Dendritic cell treated with granulocyte-macrophage colony-stimulating factor and Interleukin-4, amounts not matched to agents 40 ng/mL and 50 ng/mL, for 4 days (primary cell): ENCODE measurements around the gene ANKRD53.
"Not testable (repeated sequence)": the region's sequence is repeated elsewhere in the genome, so short reads cannot be mapped to it uniquely, and the experiment has no call there.

Experiments
- H3K27ac Mint-ChIP-seq: one replicate; pipeline ENCODE4 v1.8.0; 2022; ENCODE audit warnings: mild to moderate bottlenecking, mixed read lengths
- H3K27me3 Mint-ChIP-seq: one replicate; pipeline ENCODE4 v1.8.0; 2022; ENCODE audit warnings: mild to moderate bottlenecking, mixed read lengths
- H3K36me3 Mint-ChIP-seq: one replicate; pipeline ENCODE4 v1.8.0; 2022; ENCODE audit warnings: low read depth, mixed read lengths
- H3K4me1 Mint-ChIP-seq: one replicate; pipeline ENCODE4 v1.8.0; 2022; ENCODE audit warnings: low read depth, mixed read lengths
- H3K4me3 Mint-ChIP-seq: one replicate; pipeline ENCODE4 v1.8.0; 2022; ENCODE audit warnings: mild to moderate bottlenecking, moderate library complexity, mixed read lengths
- H3K9me3 Mint-ChIP-seq: one replicate; pipeline ENCODE4 v1.8.0; 2022; ENCODE audit warnings: mixed read lengths
- intact Hi-C: fragments of 100-400 bp; cut with micrococcal nuclease; formaldehyde crosslinking; loops from one replicate; pipeline ENCODE4 v1.15.0; 2022

The ANKRD53 gene

DNA sequence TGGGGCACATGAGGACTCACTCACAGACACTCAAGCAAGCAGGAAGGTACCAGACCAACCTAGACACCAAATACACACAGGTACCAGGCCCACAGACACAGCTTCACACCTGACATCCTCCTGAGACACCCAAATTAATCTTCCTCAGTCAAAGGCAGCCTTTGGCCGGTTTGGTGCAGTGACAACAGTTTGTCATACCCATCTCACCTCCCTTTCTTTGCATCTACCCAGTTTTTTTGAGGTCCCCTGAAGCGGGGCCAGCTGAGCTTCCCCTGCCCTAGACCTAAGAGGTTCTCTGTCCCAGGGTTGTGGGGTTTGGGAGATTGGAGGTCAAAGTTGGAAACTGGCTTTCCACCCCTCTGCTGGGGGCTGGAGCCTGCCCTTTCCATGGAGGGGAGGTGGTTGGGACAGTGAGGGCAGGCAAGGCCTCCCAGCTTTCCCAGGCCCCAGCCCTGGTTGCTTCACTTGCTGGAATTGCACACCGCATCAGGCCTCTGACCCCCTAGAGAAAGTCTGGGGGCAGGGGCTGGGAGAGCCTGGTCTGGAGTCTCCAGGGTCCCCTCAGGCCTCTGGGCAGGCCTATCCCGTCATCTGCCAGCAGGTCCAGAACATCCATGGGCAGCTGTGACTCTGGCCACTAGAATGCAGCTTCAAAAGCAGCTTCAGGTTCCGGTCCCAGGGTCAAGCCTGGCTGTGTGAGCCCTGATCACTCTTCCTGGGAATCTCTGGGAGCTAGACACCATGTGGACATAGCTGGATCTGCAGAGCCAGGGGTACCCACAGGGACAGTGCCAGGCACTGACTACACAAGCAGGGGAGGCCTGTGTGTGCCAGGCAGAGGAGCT, 28.7 kb downstream of the ANKRD53 start:
- intact Hi-C loops, result no loop called here
- Mint-ChIP-seq H3K36me3 (no peaks in the 10 kb centered on the region), H3K27ac (no peak overlapping the region), H3K9me3 (no peaks in the 10 kb centered on the region), H3K4me1 (peaks cover 11% of the 10 kb centered on the region), H3K4me3 (no peak overlapping the region), H3K27me3 (peaks cover 7% of the 10 kb centered on the region)

DNA sequence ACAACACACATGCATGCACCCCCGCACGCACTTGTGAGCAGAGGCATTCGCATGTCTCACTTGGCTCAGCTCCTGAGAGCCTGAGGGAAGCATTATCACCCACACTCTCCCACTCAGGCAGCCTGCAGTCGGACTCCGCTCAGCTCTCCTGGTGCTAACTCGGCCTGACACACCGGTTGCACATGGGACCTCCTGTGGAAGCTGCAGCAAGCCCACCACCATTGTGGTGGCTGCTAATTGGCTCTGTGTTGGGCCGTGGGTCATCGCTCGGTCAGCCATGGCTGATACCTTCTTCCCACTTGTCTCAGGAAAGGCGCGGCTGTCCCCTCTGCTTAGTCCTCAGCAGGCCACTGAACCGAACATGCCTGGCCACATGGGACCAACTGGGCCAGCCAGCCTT, 29.9 kb downstream of the ANKRD53 start:
- no peaks in the 10 kb centered on the region for H3K9me3 Mint-ChIP-seq
- intact Hi-C loops, result no loop called here
- H3K4me1 Mint-ChIP-seq, result peaks cover 11% of the 10 kb centered on the region
- no peak overlapping the region for H3K27ac Mint-ChIP-seq
- H3K27me3 Mint-ChIP-seq, result peaks cover 7% of the 10 kb centered on the region
- H3K36me3 Mint-ChIP-seq, result no peaks in the 10 kb centered on the region
- H3K4me3 Mint-ChIP-seq, result no peak overlapping the region

DNA sequence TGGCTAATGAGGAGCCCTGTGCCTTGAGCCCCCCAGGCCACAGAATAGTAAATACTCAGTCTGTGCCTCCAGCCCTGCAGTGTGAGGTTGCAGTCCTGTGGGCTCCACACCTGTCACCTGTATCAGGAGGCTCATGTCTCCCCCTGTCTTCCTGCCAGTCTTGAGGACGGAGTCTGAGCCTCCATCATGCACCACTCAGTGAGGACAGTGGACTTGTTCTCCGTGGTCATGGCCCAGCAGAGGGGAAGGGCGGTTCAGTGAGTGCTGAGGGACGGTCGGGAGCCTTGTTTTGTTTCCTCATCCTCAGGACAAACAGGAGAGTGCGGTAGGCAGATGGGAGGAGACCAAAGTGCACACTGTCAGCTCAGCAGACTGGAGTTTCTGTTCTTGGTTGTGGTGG, 33.4 kb downstream of the ANKRD53 start:
- intact Hi-C loops, H3K27me3 Mint-ChIP-seq, H3K9me3 Mint-ChIP-seq, H3K4me3 Mint-ChIP-seq, H3K36me3 Mint-ChIP-seq: not testable (repeated sequence)
- peak overlapping the region; percentile 39 for H3K27ac Mint-ChIP-seq
- H3K4me1 Mint-ChIP-seq, result peaks cover 11% of the 10 kb centered on the region

DNA sequence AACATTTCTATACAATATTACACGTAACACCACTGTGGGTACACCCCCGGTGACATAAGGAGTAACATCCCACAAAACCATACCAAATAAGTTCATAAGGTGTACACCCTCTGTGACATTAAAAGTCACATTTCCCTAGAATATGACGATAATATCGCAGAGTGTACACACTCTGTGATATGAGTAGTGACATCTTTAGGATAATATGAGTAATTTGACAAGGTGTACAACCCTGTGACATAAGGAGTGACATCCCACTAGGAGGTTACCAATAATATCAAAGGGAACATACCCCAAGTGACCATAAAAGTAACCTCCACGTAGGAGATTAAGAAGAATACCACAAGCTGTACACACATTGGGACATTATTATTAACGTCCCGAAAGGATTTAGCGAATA, 40.2 kb downstream of the ANKRD53 start:
- no peaks in the 10 kb centered on the region for H3K27me3 Mint-ChIP-seq
- no peak overlapping the region for H3K27ac Mint-ChIP-seq
- H3K4me3 Mint-ChIP-seq, result no peak overlapping the region
- H3K9me3 Mint-ChIP-seq, result no peaks in the 10 kb centered on the region
- intact Hi-C loops, result no loop called here
- H3K36me3 Mint-ChIP-seq, result no peaks in the 10 kb centered on the region
- H3K4me1 Mint-ChIP-seq, result peaks cover 6% of the 10 kb centered on the region

DNA sequence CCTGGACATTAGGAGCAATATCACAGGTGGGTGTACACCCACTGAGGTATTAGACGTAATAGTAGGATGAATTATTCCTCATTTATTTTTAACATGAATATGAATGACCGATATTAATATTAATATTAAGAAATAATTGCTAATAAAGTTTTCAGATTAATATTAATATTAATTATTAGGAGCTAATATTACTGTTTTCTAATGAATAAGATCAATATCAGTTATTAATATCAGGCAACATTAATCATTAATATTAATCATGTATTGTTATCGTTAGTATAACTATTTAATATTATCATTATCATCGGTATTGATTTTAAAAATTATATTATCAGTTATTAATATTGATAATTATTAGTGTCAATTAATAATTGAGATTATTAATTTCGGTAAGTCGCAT, 41.6 kb downstream of the ANKRD53 start:
- not testable (repeated sequence) for H3K9me3 Mint-ChIP-seq, H3K27ac Mint-ChIP-seq, H3K36me3 Mint-ChIP-seq, H3K27me3 Mint-ChIP-seq, H3K4me3 Mint-ChIP-seq, H3K4me1 Mint-ChIP-seq
- intact Hi-C loops, result loop anchor here (5.0 to 10.0 kb wide), 2 partner anchors 52 to 135 kb away; no protein-coding TSS in a partner anchor

DNA sequence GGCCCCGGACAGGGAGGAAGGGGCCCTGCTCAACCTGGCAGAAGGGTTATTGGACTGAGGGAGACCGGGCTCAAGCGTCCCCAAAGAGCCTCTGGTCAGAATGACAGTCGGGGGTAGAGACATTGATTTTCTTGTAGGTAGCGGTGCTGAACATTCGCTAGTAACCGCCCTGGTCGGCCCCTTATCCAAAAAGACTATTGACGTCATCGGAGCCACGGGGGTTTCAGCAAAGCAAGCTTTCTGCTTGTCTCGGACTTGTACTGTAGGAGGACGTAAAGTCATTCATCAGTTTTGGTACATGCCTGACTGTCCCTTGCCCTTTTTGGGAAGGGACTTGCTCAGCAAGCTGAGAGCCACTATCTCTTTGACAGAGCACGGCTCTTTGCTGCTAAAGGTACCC, 43.0 kb downstream of the ANKRD53 start:
- H3K27ac Mint-ChIP-seq, H3K27me3 Mint-ChIP-seq, H3K4me1 Mint-ChIP-seq, H3K36me3 Mint-ChIP-seq, H3K4me3 Mint-ChIP-seq, H3K9me3 Mint-ChIP-seq: not testable (repeated sequence)
- intact Hi-C loops, result loop anchor here (5.0 to 10.0 kb wide), 2 partner anchors 51 to 133 kb away; no protein-coding TSS in a partner anchor

DNA sequence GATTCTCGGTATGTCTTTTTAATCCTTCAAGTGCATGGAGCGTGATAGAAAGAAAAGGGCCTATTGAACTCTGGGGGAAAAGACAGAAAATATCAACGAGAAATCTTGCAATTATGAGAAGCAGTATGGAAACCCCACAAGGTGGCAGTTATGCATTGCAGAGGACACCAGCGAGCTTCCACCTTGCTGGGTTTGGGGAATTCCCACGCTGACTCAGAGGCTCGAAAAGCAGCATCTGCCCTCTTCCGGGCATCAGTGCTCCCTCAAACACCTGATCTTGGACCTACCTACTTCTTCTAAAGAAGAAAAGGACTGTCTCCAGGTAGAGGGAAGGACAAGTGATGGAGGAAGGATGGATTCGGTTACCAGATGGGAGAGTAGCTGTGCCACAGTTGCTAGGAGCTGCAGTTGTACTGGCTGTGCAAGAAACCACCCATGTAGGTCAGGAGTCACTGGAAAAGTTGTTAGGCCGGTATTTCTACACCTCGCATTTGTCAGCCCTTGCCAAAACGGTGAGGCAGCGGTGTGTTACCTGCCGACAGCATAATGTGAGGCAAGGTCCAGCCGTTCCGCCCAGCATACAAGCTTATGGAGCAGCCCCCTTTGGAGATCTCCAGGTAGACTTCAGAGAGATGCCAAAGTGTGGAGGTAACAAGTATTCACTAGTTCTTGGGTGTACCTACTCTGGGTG, 45.3 kb downstream of the ANKRD53 start:
- H3K4me3 Mint-ChIP-seq, result not testable (repeated sequence)

More for the DNA sequence above, 45.3 kb downstream of the ANKRD53 start:
- not testable (repeated sequence) for H3K4me1 Mint-ChIP-seq, H3K27me3 Mint-ChIP-seq, H3K27ac Mint-ChIP-seq, H3K9me3 Mint-ChIP-seq, H3K36me3 Mint-ChIP-seq
- intact Hi-C loops, result loop anchor here (5.0 to 10.0 kb wide), 2 partner anchors 49 to 131 kb away; no protein-coding TSS in a partner anchor
